Fibroblast of lung (primary cell): ENCODE measurements around the gene UBE2E3. TPM values are rescaled to one million over a fixed set of nuclear protein-coding genes. Genes with fewer than 3 reads are reported as not detected.

Experiments
- DNase-seq, 2 donors: peaks; one replicate each; pipeline versions ENCODE4 v3.0.0 to v3.0.0-alpha.2; 2010; ENCODE audit warnings: low read depth in 2 of 2
- H2AFZ ChIP-seq: 2 replicates; pipeline ENCODE4 v1.5.1; 2012; ENCODE audit warnings: low read length, control low read depth, inconsistent platforms
- H3K27ac ChIP-seq: 2 replicates; pipeline ENCODE4 v1.5.1; 2011; ENCODE audit warnings: low read length, control low read depth; ENCODE audit not compliant: insufficient read depth
- H3K27me3 ChIP-seq: 2 replicates; pipeline ENCODE4 v1.5.1; 2011; ENCODE audit warnings: mild to moderate bottlenecking, low read length; ENCODE audit not compliant: control insufficient read depth, insufficient read depth
- H3K36me3 ChIP-seq: 2 replicates; pipeline ENCODE4 v1.5.1; 2011; ENCODE audit warnings: low read length; ENCODE audit not compliant: control insufficient read depth, insufficient read depth
- H3K4me1 ChIP-seq: 2 replicates; pipeline ENCODE4 v1.5.1; 2011; ENCODE audit warnings: low read length; ENCODE audit not compliant: control insufficient read depth, insufficient read depth; ENCODE audit errors: extremely low read depth
- H3K4me2 ChIP-seq: 2 replicates; pipeline ENCODE4 v1.5.1; 2011; ENCODE audit warnings: low read length, control low read depth; ENCODE audit not compliant: insufficient read depth; ENCODE audit errors: extremely low read depth
- H3K4me3 ChIP-seq, 4 experiments: fragments of 200-600 bp in 1 of 4; sonication (generic) in 1 of 4; replicated peaks in 1 of 4; 2 replicates each; pipeline ENCODE4 v1.5.1; 2011 to 2016; ENCODE audit warnings: low read length in 4 of 4, low read depth in 3 of 4, mild to moderate bottlenecking in 3 of 4, control low read depth in 2 of 4, inconsistent platforms in 1 of 4, mixed read lengths in 1 of 4; ENCODE audit not compliant: insufficient read depth in 1 of 4; ENCODE audit errors: control extremely low read depth in 1 of 4
- H3K79me2 ChIP-seq: 2 replicates; pipeline ENCODE4 v1.5.1; 2012; ENCODE audit warnings: mild to moderate bottlenecking, low read length, inconsistent platforms; ENCODE audit not compliant: control insufficient read depth, insufficient read depth
- H3K9ac ChIP-seq: 2 replicates; pipeline ENCODE4 v1.5.1; 2011; ENCODE audit warnings: mild to moderate bottlenecking, low read length, control low read depth; ENCODE audit not compliant: insufficient read depth
- H3K9me3 ChIP-seq: 2 replicates; pipeline ENCODE4 v1.5.1; 2012; ENCODE audit warnings: low read depth, low read length; ENCODE audit not compliant: control insufficient read depth, insufficient read depth
- H4K20me1 ChIP-seq: 2 replicates; pipeline ENCODE4 v1.5.1; 2011; ENCODE audit warnings: low read length; ENCODE audit not compliant: control insufficient read depth, insufficient read depth; ENCODE audit errors: extremely low read depth
- CTCF ChIP-seq, 2 donors: IDR thresholded peaks in 1 of 2; conservative IDR thresholded peaks in 1 of 2; 1 replicate in 1 of 2; 2 replicates in 1 of 2; pipeline ENCODE4 v1.5.1; 2011 to 2012; ENCODE audit warnings: low read length in 2 of 2, control low read depth in 1 of 2, inconsistent platforms in 1 of 2, low read depth in 1 of 2, mild to moderate bottlenecking in 1 of 2
- EZH2 ChIP-seq: IDR thresholded peaks from 2 replicates; pipeline ENCODE4 v1.5.1; 2012; ENCODE audit warnings: low read length, control low read depth, mild to moderate bottlenecking; ENCODE audit errors: missing control alignments
- polyA plus RNA-seq, 2 donors: library from polyadenylated mRNA; depleted of rRNA in 1 of 2; stranded (reverse) in 1 of 2; unstranded in 1 of 2; fragments of >200 nt; gene quantifications; 2 replicates each; pipeline ENCODE4 v1.2.1, GENCODE V29; 2011 to 2012; ENCODE audit warnings: missing spikeins in 1 of 2
- total RNA-seq: library from RNA; depleted of rRNA; stranded (reverse); fragments of >200 nt; gene quantifications from 2 replicates; pipeline ENCODE4 v1.2.1, GENCODE V29; 2014

UBE2E3 gene
- total and polyA plus RNA-seq, 2 donors (not counting 1 experiment from before 2014, with no cell fraction given), result 57.5 to 138 TPM

GRCh38 chr2:181095486-181095885 is 115.1 kb downstream of the UBE2E3 start:
- no peaks in the 10 kb centered on the region for H3K36me3 ChIP-seq
- no peak overlapping the region for H3K4me2 ChIP-seq
- no peak overlapping the region for H3K27ac ChIP-seq
- DNase-seq, result no peak
- no peaks in the 10 kb centered on the region for H3K9me3 ChIP-seq
- H3K4me1 ChIP-seq, result no peaks in the 10 kb centered on the region
- no peaks in the 10 kb centered on the region for H3K79me2 ChIP-seq
- no peaks in the 10 kb centered on the region for H4K20me1 ChIP-seq
- H3K9ac ChIP-seq, result no peak overlapping the region
- no peak for TF ChIP-seq CTCF (conservative IDR thresholded peaks at IDR 0.05 in 1 of 2, IDR thresholded peaks at IDR 0.05 in 1 of 2; ENCODE audit: low read depth in 1 of 2, low read length in 2 of 2)
- no peak for TF ChIP-seq EZH2
- H2AFZ ChIP-seq, result no peak overlapping the region
- H3K27me3 ChIP-seq, result no peaks in the 10 kb centered on the region
- no peak overlapping the region for H3K4me3 ChIP-seq

DNA sequence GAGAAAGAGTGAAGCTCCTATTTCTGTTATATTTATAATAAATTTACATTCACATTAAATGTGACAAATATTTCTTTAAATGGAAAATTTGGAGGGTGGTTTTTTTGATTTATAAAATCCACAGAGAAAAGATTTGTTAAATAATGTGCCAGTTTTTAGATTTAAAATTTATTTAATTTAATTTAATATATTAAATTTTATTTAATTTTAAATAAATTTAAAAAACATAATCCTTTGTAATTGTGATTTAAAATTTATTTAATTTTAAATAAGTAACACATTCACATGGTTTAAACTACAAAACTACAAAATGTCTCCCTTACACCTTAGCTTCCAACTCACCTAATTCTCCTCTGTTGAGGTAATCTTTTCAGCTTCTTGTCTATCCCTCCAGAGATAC is 123.3 kb downstream of the UBE2E3 start:
- Histone ChIP-seq H3K4me3 (no peak overlapping the region), H2AFZ (no peak overlapping the region), H3K9me3 (no peaks in the 10 kb centered on the region), H3K27ac (no peak overlapping the region), H3K36me3 (no peaks in the 10 kb centered on the region), H4K20me1 (no peaks in the 10 kb centered on the region), H3K4me2 (no peak overlapping the region), H3K9ac (no peak overlapping the region), H3K79me2 (no peaks in the 10 kb centered on the region), H3K4me1 (peaks cover 10% of the 10 kb centered on the region), H3K27me3 (no peaks in the 10 kb centered on the region)
- TF ChIP-seq EZH2 (no peak), CTCF (conservative IDR thresholded peaks at IDR 0.05 in 1 of 2, IDR thresholded peaks at IDR 0.05 in 1 of 2; ENCODE audit: low read depth in 1 of 2, low read length in 2 of 2) (no peak)
- no peak for DNase-seq

- Histone ChIP-seq H3K27ac (no peak overlapping the region), H3K4me2 (no peak overlapping the region), H3K9ac (no peak overlapping the region), H3K4me3 (no peak overlapping the region), H2AFZ (no peak overlapping the region), H4K20me1 (no peaks in the 10 kb centered on the region), H3K79me2 (no peaks in the 10 kb centered on the region), H3K27me3 (no peaks in the 10 kb centered on the region), H3K36me3 (no peaks in the 10 kb centered on the region), H3K4me1 (peaks cover 10% of the 10 kb centered on the region), H3K9me3 (no peaks in the 10 kb centered on the region)
- TF ChIP-seq CTCF (conservative IDR thresholded peaks at IDR 0.05 in 1 of 2, IDR thresholded peaks at IDR 0.05 in 1 of 2; ENCODE audit: low read depth in 1 of 2, low read length in 2 of 2) (peak; percentile 79 to 89), EZH2 (no peak)
- peak; percentile 58 to 86 for DNase-seq
Observed at GRCh38 chr2:181104512-181105115, 124.2 kb downstream of the UBE2E3 start.
